Suprapubic skin (tissue), 4 donors: ENCODE measurements around the gene RHOT1. TPM values are rescaled to one million over a fixed set of nuclear protein-coding genes. Genes with fewer than 3 reads are reported as not detected.

Experiments
- DNase-seq, 2 donors: peaks; one replicate each; pipeline ENCODE4 v3.0.0-alpha.2; 2019; ENCODE audit warnings: low spot score in 2 of 2
- H3K27ac ChIP-seq: fragments of 200-600 bp; sonication (generic); one replicate; pipeline ENCODE4 v1.5.1; 2019
- H3K27me3 ChIP-seq: fragments of 200-600 bp; sonication (generic); one replicate; pipeline ENCODE4 v1.5.1; 2019
- H3K36me3 ChIP-seq: fragments of 200-600 bp; sonication (generic); one replicate; pipeline ENCODE4 v1.5.1; 2019
- H3K4me1 ChIP-seq: fragments of 200-600 bp; sonication (generic); one replicate; pipeline ENCODE4 v1.5.1; 2019
- H3K4me3 ChIP-seq: fragments of 200-600 bp; sonication (generic); one replicate; pipeline ENCODE4 v1.5.1; 2019; ENCODE audit warnings: mild to moderate bottlenecking
- H3K9me3 ChIP-seq: fragments of 200-600 bp; sonication (generic); one replicate; pipeline ENCODE4 v1.5.1; 2019
- EP300 ChIP-seq: sonication (generic); formaldehyde crosslinking; IDR thresholded peaks from one replicate; pipeline ENCODE4 v1.6.1; 2017; ENCODE audit warnings: antibody characterized with exemption
- POLR2A ChIP-seq, 2 donors: fragments of 450-650 bp; IDR thresholded peaks; one replicate each; pipeline ENCODE4 v1.6.1; 2017; ENCODE audit warnings: antibody characterized with exemption in 2 of 2, mild to moderate bottlenecking in 2 of 2, moderate library complexity in 2 of 2
- POLR2AphosphoS5 ChIP-seq, 3 donors: sonication (generic); formaldehyde crosslinking; IDR thresholded peaks; one replicate each; pipeline ENCODE4 v1.6.1; 2017; ENCODE audit warnings: antibody characterized with exemption in 3 of 3
- WGBS: methylation state at CpG from one replicate; pipeline ENCODE4 v1.1.5; 2018; 5-methylcytosine and 5-hydroxymethylcytosine counted together
- total RNA-seq, 4 donors: library from RNA; depleted of rRNA; stranded (reverse); fragments of >200 nt; gene quantifications; one replicate each; pipeline ENCODE4 v1.1.0, GENCODE V29; 2016
- TF ChIP-seq, protein P1 (sequence below), 2 donors: fragments of 200-600 bp in 1 of 2; fragments of 450-650 bp in 1 of 2; sonication (generic) in 1 of 2; IDR thresholded peaks; one replicate each; pipeline ENCODE4 v1.5.1; 2016 to 2019; ENCODE audit warnings: antibody characterized with exemption in 2 of 2, mild to moderate bottlenecking in 1 of 2, moderate library complexity in 1 of 2

RHOT1 gene
- total RNA-seq, 4 donors from 2014 or later = 50.0 to 102 (median 61.4) TPM

- DNase-seq = no peak
- WGBS = 79% methylated on average over 1 of the region's 1 CpG
- Histone ChIP-seq H3K27me3 (no peaks in the 10 kb centered on the region), H3K9me3 (no peaks in the 10 kb centered on the region), H3K4me1 (peaks cover 20% of the 10 kb centered on the region), H3K4me3 (no peak overlapping the region), H3K27ac (no peak overlapping the region), H3K36me3 (peaks cover 48% of the 10 kb centered on the region)
- TF ChIP-seq POLR2AphosphoS5 (IDR thresholded peaks at IDR 0.05) (no peak), POLR2A (IDR thresholded peaks at IDR 0.05) (no peak), EP300 (no peak)
- TF ChIP-seq, protein P1, sequence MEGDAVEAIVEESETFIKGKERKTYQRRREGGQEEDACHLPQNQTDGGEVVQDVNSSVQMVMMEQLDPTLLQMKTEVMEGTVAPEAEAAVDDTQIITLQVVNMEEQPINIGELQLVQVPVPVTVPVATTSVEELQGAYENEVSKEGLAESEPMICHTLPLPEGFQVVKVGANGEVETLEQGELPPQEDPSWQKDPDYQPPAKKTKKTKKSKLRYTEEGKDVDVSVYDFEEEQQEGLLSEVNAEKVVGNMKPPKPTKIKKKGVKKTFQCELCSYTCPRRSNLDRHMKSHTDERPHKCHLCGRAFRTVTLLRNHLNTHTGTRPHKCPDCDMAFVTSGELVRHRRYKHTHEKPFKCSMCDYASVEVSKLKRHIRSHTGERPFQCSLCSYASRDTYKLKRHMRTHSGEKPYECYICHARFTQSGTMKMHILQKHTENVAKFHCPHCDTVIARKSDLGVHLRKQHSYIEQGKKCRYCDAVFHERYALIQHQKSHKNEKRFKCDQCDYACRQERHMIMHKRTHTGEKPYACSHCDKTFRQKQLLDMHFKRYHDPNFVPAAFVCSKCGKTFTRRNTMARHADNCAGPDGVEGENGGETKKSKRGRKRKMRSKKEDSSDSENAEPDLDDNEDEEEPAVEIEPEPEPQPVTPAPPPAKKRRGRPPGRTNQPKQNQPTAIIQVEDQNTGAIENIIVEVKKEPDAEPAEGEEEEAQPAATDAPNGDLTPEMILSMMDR (IDR thresholded peaks at IDR 0.05) = no peak
These were observed 14.4 kb downstream of the RHOT1 start for GRCh38 chr17:32156656-32157055.

GRCh38 chr17:32157225-32157624, 14.9 kb downstream of the RHOT1 start:
- no peak overlapping the region for H3K4me3 ChIP-seq
- no peak overlapping the region for H3K27ac ChIP-seq
- WGBS = 67% methylated on average over 4 of the region's 4 CpGs
- TF ChIP-seq POLR2A (IDR thresholded peaks at IDR 0.05) (no peak), POLR2AphosphoS5 (IDR thresholded peaks at IDR 0.05) (no peak), EP300 (no peak)
- TF ChIP-seq, protein P1 (IDR thresholded peaks at IDR 0.05) = no peak
- H3K4me1 ChIP-seq = peaks cover 18% of the 10 kb centered on the region
- no peaks in the 10 kb centered on the region for H3K9me3 ChIP-seq
- H3K27me3 ChIP-seq = no peaks in the 10 kb centered on the region
- no peak for DNase-seq
- H3K36me3 ChIP-seq = peaks cover 48% of the 10 kb centered on the region

- Histone ChIP-seq H3K27me3 (no peaks in the 10 kb centered on the region), H3K4me1 (peaks cover 18% of the 10 kb centered on the region), H3K27ac (no peak overlapping the region), H3K36me3 (peaks cover 36% of the 10 kb centered on the region), H3K4me3 (no peak overlapping the region), H3K9me3 (no peaks in the 10 kb centered on the region)
- TF ChIP-seq EP300 (no peak), POLR2A (IDR thresholded peaks at IDR 0.05) (no peak), POLR2AphosphoS5 (IDR thresholded peaks at IDR 0.05) (no peak)
- TF ChIP-seq, protein P1 (IDR thresholded peaks at IDR 0.05) = no peak
- DNase-seq = no peak
- WGBS = 88% methylated on average over 18 of the region's 20 CpGs
These were observed 16.7 kb downstream of the RHOT1 start for GRCh38 chr17:32158870-32159585.

- DNase-seq = no peak
- Histone ChIP-seq H3K27me3 (no peaks in the 10 kb centered on the region), H3K36me3 (peaks cover 36% of the 10 kb centered on the region), H3K9me3 (no peaks in the 10 kb centered on the region), H3K27ac (no peak overlapping the region), H3K4me1 (peaks cover 18% of the 10 kb centered on the region), H3K4me3 (no peak overlapping the region)
- no peak for TF ChIP-seq POLR2AphosphoS5 (IDR thresholded peaks at IDR 0.05)
- TF ChIP-seq EP300 = no peak
- TF ChIP-seq, protein P1 (IDR thresholded peaks at IDR 0.05) = no peak
- TF ChIP-seq POLR2A (IDR thresholded peaks at IDR 0.05) = no peak
- WGBS = 96% methylated on average over 16 of the region's 18 CpGs
These were observed 17.5 kb downstream of the RHOT1 start for GRCh38 chr17:32159586-32160438.

DNA sequence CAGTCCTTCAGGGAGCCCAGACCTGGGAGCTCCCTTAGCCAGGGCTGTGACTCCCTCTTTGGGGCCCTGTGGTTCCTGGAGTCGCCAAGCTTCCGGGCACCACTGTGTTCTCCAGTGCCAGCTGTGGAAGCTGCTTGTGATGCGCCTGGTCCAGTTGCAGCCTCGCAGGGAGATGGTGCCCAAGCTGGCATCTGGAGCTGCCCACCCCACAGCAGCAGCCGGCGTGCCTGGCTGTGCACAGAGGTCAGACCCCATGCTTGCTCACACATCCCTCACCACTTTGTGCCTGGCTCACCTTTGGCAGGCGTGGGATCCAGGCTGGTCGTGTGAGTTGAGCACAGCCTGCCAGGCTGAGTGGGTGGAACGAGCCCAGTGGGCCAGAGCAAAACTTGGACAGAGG, 18.2 kb downstream of the RHOT1 start:
- Histone ChIP-seq H3K4me3 (no peak overlapping the region), H3K27ac (no peak overlapping the region), H3K27me3 (no peaks in the 10 kb centered on the region), H3K36me3 (peaks cover 36% of the 10 kb centered on the region), H3K9me3 (no peaks in the 10 kb centered on the region), H3K4me1 (peaks cover 18% of the 10 kb centered on the region)
- DNase-seq = no peak
- TF ChIP-seq EP300 (no peak), POLR2AphosphoS5 (IDR thresholded peaks at IDR 0.05) (no peak), POLR2A (IDR thresholded peaks at IDR 0.05) (no peak)
- TF ChIP-seq, protein P1 (IDR thresholded peaks at IDR 0.05) = no peak
- 89% methylated on average over 5 of the region's 9 CpGs for WGBS
